ENCODE data around the gene SGK1. TPM values are rescaled to one million over a fixed set of nuclear protein-coding genes. Genes with fewer than 3 reads are reported as not detected.

SGK1 gene
- total RNA-seq, 4 donors from 2014 or later: 379 to 684 (median 450) TPM

- DNase-seq (ENCODE audit: low spot score in 2 of 2): no peak
- Histone ChIP-seq H3K4me3 (no peak overlapping the region), H3K9me3 (no peaks in the 10 kb centered on the region), H3K27me3 (no peaks in the 10 kb centered on the region), H3K27ac (no peak overlapping the region), H3K36me3 (peaks cover 18% of the 10 kb centered on the region), H3K4me1 (peaks cover under 1% of the 10 kb centered on the region)
- 88% methylated on average over 8 of the region's 8 CpGs for WGBS
- TF ChIP-seq EP300 (IDR thresholded peaks at IDR 0.05) (no peak), POLR2AphosphoS5 (IDR thresholded peaks at IDR 0.05) (no peak), POLR2A (IDR thresholded peaks at IDR 0.05) (no peak)
- TF ChIP-seq, protein P1, sequence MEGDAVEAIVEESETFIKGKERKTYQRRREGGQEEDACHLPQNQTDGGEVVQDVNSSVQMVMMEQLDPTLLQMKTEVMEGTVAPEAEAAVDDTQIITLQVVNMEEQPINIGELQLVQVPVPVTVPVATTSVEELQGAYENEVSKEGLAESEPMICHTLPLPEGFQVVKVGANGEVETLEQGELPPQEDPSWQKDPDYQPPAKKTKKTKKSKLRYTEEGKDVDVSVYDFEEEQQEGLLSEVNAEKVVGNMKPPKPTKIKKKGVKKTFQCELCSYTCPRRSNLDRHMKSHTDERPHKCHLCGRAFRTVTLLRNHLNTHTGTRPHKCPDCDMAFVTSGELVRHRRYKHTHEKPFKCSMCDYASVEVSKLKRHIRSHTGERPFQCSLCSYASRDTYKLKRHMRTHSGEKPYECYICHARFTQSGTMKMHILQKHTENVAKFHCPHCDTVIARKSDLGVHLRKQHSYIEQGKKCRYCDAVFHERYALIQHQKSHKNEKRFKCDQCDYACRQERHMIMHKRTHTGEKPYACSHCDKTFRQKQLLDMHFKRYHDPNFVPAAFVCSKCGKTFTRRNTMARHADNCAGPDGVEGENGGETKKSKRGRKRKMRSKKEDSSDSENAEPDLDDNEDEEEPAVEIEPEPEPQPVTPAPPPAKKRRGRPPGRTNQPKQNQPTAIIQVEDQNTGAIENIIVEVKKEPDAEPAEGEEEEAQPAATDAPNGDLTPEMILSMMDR (IDR thresholded peaks at IDR 0.05): no peak
These were observed 153.6 kb downstream of the SGK1 start for GRCh38 chr6:134164300-134164699.

- Histone ChIP-seq H3K27me3 (no peaks in the 10 kb centered on the region), H3K9me3 (no peaks in the 10 kb centered on the region), H3K4me3 (no peak overlapping the region), H3K27ac (no peak overlapping the region), H3K36me3 (peaks cover 5% of the 10 kb centered on the region), H3K4me1 (no peaks in the 10 kb centered on the region)
- TF ChIP-seq, protein P1 (IDR thresholded peaks at IDR 0.05): no peak
- TF ChIP-seq EP300 (IDR thresholded peaks at IDR 0.05) (no peak), POLR2A (IDR thresholded peaks at IDR 0.05) (no peak), POLR2AphosphoS5 (IDR thresholded peaks at IDR 0.05) (no peak)
- DNase-seq (ENCODE audit: low spot score in 2 of 2): no peak
- whole genome bisulfite sequencing: 73% methylated on average over 3 of the region's 3 CpGs
These were observed 155.0 kb downstream of the SGK1 start for GRCh38 chr6:134162932-134163331.

- TF ChIP-seq, protein P1 (IDR thresholded peaks at IDR 0.05): no peak
- TF ChIP-seq EP300 (IDR thresholded peaks at IDR 0.05) (no peak), POLR2A (IDR thresholded peaks at IDR 0.05) (no peak), POLR2AphosphoS5 (IDR thresholded peaks at IDR 0.05) (no peak)
- no peaks in the 10 kb centered on the region for H3K36me3 ChIP-seq
- no peaks in the 10 kb centered on the region for H3K9me3 ChIP-seq
- no peak overlapping the region for H3K4me3 ChIP-seq
- no peak for DNase-seq (ENCODE audit: low spot score in 2 of 2)
- no peak overlapping the region for H3K27ac ChIP-seq
- no peaks in the 10 kb centered on the region for H3K4me1 ChIP-seq
- WGBS: 9% methylated on average over 1 of the region's 1 CpG
- no peaks in the 10 kb centered on the region for H3K27me3 ChIP-seq
These were observed 156.9 kb downstream of the SGK1 start for GRCh38 chr6:134161041-134161440.

DNA sequence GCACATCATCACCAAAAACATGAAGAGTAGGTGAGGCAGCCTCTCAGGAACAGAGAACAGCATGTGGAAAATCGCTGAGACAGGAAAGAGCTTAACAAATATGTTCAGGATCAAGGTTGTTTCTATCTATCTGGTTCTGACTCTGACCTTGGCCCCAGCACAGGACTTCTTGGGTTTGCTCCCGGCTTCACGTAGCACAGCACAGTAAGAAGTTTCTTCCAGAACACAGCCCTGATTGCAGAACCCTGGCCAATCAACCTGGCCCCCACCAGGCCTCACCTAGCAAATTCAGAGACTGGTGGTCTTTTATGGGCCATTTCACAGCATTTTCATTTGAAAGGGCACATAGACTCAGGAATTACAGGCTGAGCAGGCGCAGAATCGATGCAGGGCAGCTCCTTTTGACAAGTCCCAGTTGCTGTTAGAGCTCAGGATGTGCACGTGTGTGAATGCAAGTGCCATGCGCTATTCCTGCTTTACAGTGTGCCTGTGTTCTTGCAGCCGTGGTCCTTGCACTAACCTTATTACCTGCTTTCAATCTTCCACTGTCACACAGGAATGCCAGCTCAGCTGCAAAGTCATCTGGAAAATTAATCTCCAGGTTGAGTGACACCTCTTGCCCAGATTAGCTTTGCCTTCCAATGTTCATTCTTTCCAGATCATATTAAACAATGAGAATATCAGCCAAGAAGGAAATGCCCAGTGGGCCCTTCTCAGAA, 165.0 kb downstream of the SGK1 start:
- Histone ChIP-seq H3K27ac (no peak overlapping the region), H3K9me3 (no peaks in the 10 kb centered on the region), H3K4me3 (no peak overlapping the region), H3K36me3 (no peaks in the 10 kb centered on the region), H3K4me1 (no peaks in the 10 kb centered on the region), H3K27me3 (no peaks in the 10 kb centered on the region)
- 74% methylated on average over 8 of the region's 8 CpGs for WGBS
- DNase-seq (ENCODE audit: low spot score in 2 of 2): no peak
- no peak for TF ChIP-seq POLR2A (IDR thresholded peaks at IDR 0.05)
- TF ChIP-seq, protein P1 (IDR thresholded peaks at IDR 0.05): no peak
- TF ChIP-seq POLR2AphosphoS5 (IDR thresholded peaks at IDR 0.05): no peak
- TF ChIP-seq EP300 (IDR thresholded peaks at IDR 0.05): no peak

- Histone ChIP-seq H3K27me3 (no peaks in the 10 kb centered on the region), H3K4me3 (no peak overlapping the region), H3K27ac (no peak overlapping the region), H3K9me3 (no peaks in the 10 kb centered on the region), H3K4me1 (no peaks in the 10 kb centered on the region), H3K36me3 (no peaks in the 10 kb centered on the region)
- TF ChIP-seq EP300 (IDR thresholded peaks at IDR 0.05) (no peak), POLR2A (IDR thresholded peaks at IDR 0.05) (no peak), POLR2AphosphoS5 (IDR thresholded peaks at IDR 0.05) (no peak)
- TF ChIP-seq, protein P1 (IDR thresholded peaks at IDR 0.05): no peak
- no peak for DNase-seq (ENCODE audit: low spot score in 2 of 2)
- WGBS: 64% methylated on average over 2 of the region's 2 CpGs
These were observed 169.3 kb downstream of the SGK1 start for GRCh38 chr6:134148566-134148965.

Measured in suprapubic skin (tissue), 4 donors.